C4-2B (cell line): ENCODE data around the gene PCDHGA8.
"Not testable (repeated sequence)": the region's sequence is repeated elsewhere in the genome, so short reads cannot be mapped to it uniquely, and the experiment has no call there.

ENCODE experiments used
- H3K27ac ChIP-seq: fragments of 450-650 bp; 2 replicates; pipeline ENCODE4 v1.5.1; 2017
- CTCF ChIP-seq: fragments of 450-650 bp; conservative IDR thresholded peaks from 2 replicates; pipeline ENCODE4 v1.5.1; 2017; ENCODE audit warnings: mild to moderate bottlenecking
- ZFX ChIP-seq: fragments of 450-650 bp; IDR thresholded peaks from 2 replicates; pipeline ENCODE4 v1.6.1; 2017

The PCDHGA8 gene

DNA sequence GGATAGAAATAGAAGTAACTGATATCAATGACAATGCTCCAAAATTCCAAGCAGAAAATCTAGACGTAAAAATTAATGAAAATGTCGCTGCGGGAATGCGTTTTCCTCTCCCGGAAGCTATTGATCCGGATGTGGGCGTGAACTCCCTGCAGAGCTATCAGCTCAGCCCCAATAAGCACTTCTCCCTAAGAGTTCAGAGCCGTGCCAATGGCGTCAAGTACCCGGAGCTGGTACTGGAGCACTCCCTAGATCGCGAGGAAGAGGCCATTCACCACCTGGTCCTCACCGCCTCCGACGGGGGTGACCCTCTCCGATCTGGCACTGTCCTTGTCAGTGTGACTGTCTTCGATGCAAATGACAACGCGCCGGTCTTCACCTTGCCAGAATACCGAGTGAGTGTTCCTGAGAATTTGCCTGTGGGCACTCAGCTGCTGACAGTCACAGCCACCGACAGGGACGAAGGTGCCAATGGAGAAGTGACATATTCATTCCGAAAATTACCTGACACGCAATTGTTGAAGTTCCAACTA, 21.2 kb downstream of the PCDHGA8 start:
- no peak for TF ChIP-seq ZFX
- no peak for TF ChIP-seq CTCF
- no peak overlapping the region for H3K27ac ChIP-seq

DNA sequence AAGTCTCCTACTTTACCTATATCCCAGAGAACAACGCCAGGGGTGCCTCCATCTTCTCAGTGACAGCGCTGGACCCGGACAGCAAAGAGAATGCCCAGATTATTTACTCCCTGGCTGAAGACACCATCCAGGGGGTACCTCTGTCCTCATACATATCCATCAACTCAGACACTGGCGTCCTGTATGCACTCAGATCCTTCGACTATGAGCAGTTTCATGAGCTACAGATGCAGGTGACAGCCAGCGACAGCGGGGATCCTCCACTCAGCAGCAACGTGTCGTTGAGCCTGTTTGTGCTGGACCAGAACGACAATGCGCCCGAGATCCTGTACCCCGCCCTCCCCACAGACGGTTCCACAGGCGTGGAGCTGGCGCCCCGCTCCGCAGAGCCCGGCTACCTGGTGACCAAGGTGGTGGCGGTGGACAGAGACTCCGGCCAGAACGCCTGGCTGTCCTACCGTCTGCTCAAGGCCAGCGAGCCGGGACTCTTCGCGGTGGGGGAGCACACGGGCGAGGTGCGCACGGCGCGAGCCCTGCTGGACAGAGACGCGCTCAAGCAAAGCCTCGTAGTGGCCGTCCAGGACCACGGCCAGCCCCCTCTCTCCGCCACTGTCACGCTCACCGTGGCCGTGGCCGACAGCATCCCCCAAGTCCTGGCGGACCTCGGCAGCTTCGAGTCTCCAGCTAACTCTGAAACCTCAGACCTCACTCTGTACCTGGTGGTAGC, 22.3 kb downstream of the PCDHGA8 start:
- not testable (repeated sequence) for H3K27ac ChIP-seq

GRCh38 chr5:141415275-141415618, 22.8 kb downstream of the PCDHGA8 start:
- not testable (repeated sequence) for H3K27ac ChIP-seq

DNA sequence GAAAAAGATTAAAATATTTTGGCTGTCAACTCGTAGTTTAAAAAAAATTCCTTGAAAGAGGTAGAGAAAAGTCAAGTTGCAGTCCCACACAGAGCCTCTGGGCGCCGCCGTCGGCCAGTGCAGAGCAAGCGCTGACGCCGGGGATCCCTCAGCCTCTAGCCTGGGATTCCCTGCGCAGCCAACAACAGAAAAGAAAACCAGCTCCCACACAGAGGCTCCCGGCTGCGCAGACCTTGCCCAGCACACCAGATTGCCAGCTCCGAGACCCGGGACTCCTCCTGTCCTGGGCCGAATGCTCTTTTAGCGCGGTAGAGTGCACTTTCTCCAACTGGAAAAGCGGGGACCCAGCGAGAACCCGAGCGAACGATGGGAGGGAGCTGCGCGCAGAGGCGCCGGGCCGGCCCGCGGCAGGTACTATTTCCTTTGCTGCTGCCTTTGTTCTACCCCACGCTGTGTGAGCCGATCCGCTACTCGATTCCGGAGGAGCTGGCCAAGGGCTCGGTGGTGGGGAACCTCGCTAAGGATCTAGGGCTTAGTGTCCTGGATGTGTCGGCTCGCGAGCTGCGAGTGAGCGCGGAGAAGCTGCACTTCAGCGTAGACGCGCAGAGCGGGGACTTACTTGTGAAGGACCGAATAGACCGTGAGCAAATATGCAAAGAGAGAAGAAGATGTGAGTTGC, 25.2 kb downstream of the PCDHGA8 start, which contains the start of gene PCDHGB7:
Gene PCDHGB7, plus strand, starts transcription at position 184 of the 679 bp plus-strand sequence. Its CDS starts 183 bp downstream, at position 367.
- H3K27ac ChIP-seq: not testable (repeated sequence)
- TF ChIP-seq CTCF: peak; percentile 81

- no peak overlapping the region for H3K27ac ChIP-seq
- no peak for TF ChIP-seq ZFX
- no peak for TF ChIP-seq CTCF
Observed at GRCh38 chr5:141419074-141419880, 26.8 kb downstream of the PCDHGA8 start.

GRCh38 chr5:141420855-141421488, 28.5 kb downstream of the PCDHGA8 start, which contains the start of gene PCDHGA11:
Gene PCDHGA11 (plus strand): TSS chr5:141421051. CDS start chr5:141421228, 177 bp downstream.
- no peak within 1 kb of the TSS for H3K27ac ChIP-seq
- no peak for TF ChIP-seq ZFX
- peak; percentile 86 for TF ChIP-seq CTCF

DNA sequence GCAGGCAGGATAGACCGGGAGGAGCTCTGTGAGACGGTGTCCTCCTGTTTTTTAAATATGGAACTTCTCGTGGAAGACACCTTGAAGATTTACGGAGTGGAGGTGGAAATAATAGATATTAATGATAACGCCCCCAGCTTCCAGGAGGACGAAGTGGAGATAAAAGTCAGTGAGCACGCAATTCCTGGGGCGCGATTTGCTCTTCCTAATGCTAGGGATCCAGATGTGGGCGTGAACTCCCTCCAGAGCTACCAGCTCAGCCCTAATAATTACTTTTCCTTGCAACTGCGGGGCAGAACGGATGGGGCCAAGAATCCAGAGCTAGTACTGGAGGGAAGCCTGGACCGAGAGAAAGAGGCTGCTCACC, 29.0 kb downstream of the PCDHGA8 start:
- no peak overlapping the region for H3K27ac ChIP-seq
- TF ChIP-seq ZFX: no peak
- TF ChIP-seq CTCF: no peak
